Bronchial epithelial cell (primary cell): Measurements from ENCODE around the gene LYZL6. TPM values are rescaled to one million over a fixed set of nuclear protein-coding genes. Genes with fewer than 3 reads are reported as not detected.

Experiments
- DNase-seq: peaks from one replicate; pipeline ENCODE4 v3.0.0-alpha.2; 2010; ENCODE audit warnings: low read depth
- FAIRE-seq: peaks from 2 replicates; lab custom pipeline; 2011; peaks lifted over from hg19 to GRCh38; lab: Jason Lieb, UNC
- H3K27me3 ChIP-seq: 2 replicates; pipeline ENCODE4 v1.5.1; 2011; ENCODE audit warnings: low read length; ENCODE audit not compliant: control insufficient read depth, insufficient read depth
- H3K36me3 ChIP-seq: 2 replicates; pipeline ENCODE4 v1.5.1; 2011; ENCODE audit warnings: low read length; ENCODE audit not compliant: control insufficient read depth, insufficient read depth
- H3K4me3 ChIP-seq: 2 replicates; pipeline ENCODE4 v1.5.1; 2011; ENCODE audit warnings: mild to moderate bottlenecking, low read depth, low read length, control low read depth
- total RNA-seq: library from RNA; depleted of rRNA; stranded (reverse); fragments of >200 nt; gene quantifications from 2 replicates; pipeline ENCODE4 v1.2.1, GENCODE V29; 2014
- TF ChIP-seq, protein P1 (sequence below): IDR thresholded peaks from 2 replicates; pipeline ENCODE4 v1.5.1; 2011; ENCODE audit warnings: mild to moderate bottlenecking, moderate library complexity, low read length, control low read depth, inconsistent platforms; ENCODE audit not compliant: insufficient read depth, severe bottlenecking

The LYZL6 gene
- total RNA-seq, 1 donor from 2014 or later, result not detected

DNA sequence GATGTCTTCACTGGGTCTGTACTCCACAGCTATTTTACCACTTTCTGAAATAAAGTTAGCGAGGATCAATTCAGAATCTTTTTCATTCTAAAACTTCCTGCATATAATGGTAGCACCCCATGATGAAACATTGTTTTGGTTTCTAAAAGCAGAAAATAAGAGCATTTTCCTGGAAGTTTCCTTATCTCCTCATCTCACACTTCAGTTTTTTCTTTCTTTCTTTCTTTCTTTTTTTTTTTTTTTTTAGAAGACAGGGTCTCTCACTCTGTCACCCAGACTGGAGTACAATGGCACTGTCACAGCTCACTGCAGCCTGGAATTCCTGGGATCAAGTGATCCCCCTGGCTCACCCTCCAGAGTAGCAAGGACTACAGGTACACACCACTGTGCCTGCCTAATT, 23.3 kb downstream of the LYZL6 start:
- no peaks in the 10 kb centered on the region for H3K36me3 ChIP-seq
- DNase-seq (no peak), FAIRE-seq (no peak)
- H3K4me3 ChIP-seq, result no peak overlapping the region
- H3K27me3 ChIP-seq, result no peaks in the 10 kb centered on the region
- TF ChIP-seq, protein P1, sequence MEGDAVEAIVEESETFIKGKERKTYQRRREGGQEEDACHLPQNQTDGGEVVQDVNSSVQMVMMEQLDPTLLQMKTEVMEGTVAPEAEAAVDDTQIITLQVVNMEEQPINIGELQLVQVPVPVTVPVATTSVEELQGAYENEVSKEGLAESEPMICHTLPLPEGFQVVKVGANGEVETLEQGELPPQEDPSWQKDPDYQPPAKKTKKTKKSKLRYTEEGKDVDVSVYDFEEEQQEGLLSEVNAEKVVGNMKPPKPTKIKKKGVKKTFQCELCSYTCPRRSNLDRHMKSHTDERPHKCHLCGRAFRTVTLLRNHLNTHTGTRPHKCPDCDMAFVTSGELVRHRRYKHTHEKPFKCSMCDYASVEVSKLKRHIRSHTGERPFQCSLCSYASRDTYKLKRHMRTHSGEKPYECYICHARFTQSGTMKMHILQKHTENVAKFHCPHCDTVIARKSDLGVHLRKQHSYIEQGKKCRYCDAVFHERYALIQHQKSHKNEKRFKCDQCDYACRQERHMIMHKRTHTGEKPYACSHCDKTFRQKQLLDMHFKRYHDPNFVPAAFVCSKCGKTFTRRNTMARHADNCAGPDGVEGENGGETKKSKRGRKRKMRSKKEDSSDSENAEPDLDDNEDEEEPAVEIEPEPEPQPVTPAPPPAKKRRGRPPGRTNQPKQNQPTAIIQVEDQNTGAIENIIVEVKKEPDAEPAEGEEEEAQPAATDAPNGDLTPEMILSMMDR, result no peak

DNA sequence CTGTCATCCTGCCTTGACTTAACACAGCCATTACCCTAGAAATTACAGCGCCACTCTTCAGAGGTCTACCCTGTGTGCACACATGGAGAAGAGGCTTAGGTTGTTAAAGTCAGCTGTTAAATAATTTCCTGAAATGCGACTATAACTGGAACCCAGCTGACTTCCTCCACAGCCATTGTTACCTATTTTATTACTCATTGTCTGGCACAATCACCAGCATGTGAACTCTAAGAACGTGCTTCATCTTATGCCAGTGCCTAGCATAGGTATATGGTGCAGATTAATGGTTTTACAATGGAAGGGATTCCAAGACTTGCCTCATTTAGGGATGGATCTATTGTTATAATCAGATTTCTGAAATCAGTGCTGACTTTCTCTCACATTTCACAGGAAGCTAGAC, 24.8 kb downstream of the LYZL6 start:
- Histone ChIP-seq H3K27me3 (no peaks in the 10 kb centered on the region), H3K36me3 (no peaks in the 10 kb centered on the region), H3K4me3 (no peak overlapping the region)
- no peak for FAIRE-seq
- TF ChIP-seq, protein P1, result no peak
- DNase-seq, result peak; percentile 25

DNA sequence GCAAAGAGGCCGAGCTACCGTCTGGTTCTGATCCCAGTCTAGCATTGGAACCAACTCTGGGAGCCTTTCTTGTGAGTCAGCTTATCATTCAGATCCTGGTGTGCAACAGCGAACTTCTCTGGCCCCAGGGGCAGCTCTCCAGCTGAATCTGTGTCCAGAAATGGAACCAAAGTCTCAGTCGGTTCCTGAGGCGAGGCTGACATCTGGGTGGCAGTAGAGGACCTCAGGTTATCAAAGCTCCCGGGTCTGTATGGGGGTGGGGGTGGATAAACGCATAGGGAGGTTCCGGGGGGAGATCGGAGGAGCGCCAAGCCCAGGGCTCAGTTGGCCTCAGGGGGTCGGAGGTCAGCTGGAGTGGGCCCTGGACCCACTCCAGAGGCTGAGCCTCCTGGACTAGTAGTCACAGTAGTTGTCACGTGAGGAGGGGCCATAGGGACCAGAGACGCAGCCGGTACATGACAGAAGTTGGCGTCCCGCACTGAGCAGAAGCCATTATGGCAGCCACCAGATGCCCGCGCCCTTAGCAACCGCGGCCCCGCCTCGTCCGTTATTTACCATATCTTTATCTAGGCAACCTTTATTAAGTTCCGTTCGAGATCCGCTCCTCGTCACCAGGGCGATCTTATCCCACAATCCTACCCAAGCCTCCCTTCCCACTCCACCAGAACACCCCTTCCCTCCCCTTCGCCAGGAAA, 25.8 kb downstream of the LYZL6 start:
- TF ChIP-seq, protein P1, result no peak
- DNase-seq (no peak), FAIRE-seq (no peak)
- Histone ChIP-seq H3K4me3 (no peak overlapping the region), H3K27me3 (no peaks in the 10 kb centered on the region), H3K36me3 (no peaks in the 10 kb centered on the region)

DNA sequence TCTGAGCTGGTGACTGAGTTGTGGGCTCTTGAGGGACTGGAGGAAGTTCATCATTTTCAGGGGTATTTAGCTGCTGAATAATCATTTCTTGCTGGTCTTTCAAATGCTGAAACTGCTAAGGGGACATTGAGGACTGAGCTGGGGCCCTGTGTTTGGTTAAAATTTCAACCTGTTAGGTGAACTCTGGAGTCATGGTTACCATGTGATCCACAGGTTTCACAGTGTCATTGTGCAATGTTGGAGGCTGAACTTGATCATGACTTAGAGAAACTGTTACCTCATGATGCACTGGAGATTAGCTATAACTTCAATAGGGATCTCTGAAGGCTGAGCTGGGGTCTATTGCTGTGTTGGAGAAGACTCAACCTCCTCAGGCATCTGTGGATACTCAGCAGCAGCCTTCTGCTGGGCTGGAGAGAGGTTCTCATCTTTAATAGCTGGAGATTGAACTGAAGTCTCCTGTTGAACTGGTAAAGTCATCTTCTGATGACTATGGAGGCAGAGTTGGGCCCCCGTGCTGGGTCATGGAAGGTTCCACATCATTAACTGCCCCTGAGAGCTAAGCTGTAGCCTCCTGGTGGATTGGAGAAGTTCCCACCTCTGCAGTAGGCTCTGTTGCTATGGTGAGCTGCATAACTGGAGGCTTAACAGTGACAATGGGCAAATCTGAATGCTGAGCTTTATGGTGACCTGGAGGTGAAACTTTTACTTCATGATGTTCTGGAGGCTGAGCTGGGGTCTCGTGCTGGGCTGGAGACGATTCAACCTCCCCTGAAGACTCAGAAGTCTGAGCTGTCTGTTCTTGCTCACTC, 28.2 kb downstream of the LYZL6 start:
- TF ChIP-seq, protein P1, result no peak
- DNase-seq (no peak), FAIRE-seq (no peak)

DNA sequence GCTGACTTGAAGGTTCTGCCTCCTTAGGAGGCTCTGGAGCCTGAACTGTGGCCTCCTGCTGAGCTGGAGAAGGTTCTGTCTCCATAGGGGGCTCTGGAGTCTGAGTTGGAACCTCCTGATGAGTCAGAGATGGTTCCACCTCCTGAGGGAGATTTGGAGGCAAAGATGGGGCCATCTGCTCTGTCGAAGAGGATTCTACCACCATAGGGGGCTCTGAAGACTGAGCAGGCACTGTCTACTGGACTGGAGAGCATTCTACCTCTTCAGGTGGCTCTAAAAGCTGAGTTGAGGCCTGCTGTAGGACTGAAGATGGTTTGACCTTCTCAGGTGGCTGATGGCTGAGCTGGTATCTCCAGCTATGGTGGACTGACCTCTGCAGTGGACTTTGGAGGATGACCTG, 29.2 kb downstream of the LYZL6 start:
- Histone ChIP-seq H3K27me3 (no peaks in the 10 kb centered on the region), H3K4me3 (no peak overlapping the region), H3K36me3 (no peaks in the 10 kb centered on the region)
- FAIRE-seq, result no peak
- TF ChIP-seq, protein P1, result no peak
- no peak for DNase-seq

More for the DNA sequence above, 28.2 kb downstream of the LYZL6 start:
- no peak overlapping the region for H3K4me3 ChIP-seq
- no peaks in the 10 kb centered on the region for H3K36me3 ChIP-seq
- H3K27me3 ChIP-seq, result no peaks in the 10 kb centered on the region
